ENCODE measurements around the gene FAM32A.

DNA sequence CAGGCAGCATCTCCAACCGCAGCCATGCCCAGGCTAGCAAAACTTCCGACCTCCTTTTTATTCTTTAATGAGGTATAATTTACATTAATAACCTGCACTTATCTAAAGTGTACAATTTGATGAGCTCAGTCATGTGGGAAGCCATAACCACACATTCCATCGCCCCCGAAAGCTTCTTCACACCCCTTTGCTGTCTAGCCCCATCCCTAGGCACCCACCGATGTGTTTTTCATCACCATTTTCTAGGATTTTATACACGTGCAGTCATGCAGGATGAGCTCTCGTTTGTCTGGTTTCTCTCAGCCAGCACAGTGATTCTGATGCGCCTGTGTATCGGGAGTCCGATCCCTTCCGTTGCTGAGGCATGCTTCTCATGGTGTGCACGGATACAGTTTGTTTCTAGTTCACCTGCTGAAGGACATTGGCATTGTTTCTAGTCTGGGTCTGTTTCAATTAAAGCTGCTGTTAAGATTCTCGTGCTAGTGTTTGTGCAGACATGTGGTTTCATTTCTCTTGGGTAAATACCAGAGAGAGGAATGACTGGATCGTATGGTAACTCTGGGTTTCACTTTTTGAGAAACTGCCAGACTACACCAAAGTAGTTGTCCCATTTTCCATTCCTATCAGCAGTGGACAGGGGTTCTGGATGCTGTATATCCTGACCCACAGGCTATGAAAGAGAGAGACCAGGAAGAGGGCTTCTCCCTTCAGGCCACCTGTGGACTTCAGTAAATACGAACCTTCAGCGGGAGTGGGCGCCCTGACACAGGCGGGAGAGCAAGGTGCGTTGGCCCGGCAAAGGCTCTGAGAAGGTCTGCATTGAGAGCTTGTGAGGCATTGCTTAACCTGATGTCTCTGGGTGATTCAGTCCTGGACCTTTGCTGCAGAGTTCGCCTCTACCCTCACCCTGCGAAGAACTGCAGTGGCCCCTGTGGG lies 17.4 kb downstream of the FAM32A start:
- TF ChIP-seq, protein P1, sequence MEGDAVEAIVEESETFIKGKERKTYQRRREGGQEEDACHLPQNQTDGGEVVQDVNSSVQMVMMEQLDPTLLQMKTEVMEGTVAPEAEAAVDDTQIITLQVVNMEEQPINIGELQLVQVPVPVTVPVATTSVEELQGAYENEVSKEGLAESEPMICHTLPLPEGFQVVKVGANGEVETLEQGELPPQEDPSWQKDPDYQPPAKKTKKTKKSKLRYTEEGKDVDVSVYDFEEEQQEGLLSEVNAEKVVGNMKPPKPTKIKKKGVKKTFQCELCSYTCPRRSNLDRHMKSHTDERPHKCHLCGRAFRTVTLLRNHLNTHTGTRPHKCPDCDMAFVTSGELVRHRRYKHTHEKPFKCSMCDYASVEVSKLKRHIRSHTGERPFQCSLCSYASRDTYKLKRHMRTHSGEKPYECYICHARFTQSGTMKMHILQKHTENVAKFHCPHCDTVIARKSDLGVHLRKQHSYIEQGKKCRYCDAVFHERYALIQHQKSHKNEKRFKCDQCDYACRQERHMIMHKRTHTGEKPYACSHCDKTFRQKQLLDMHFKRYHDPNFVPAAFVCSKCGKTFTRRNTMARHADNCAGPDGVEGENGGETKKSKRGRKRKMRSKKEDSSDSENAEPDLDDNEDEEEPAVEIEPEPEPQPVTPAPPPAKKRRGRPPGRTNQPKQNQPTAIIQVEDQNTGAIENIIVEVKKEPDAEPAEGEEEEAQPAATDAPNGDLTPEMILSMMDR (IDR thresholded peaks at IDR 0.05): no peak
- TF ChIP-seq POLR2A (IDR thresholded peaks at IDR 0.05): no peak

Data from adrenal gland (tissue), 5 donors.